Uterus (tissue), 4 donors: ENCODE measurements around the gene EPOP. TPM values are rescaled to one million over a fixed set of nuclear protein-coding genes. Genes with fewer than 3 reads are reported as not detected.

Experiments
- DNase-seq, 2 donors: peaks; one replicate each; pipeline ENCODE4 v3.0.0-alpha.2; 2019 to 2020
- H3K27ac ChIP-seq, 2 donors: fragments of 200-600 bp; sonication (generic); 1 replicate in 1 of 2; 2 replicates in 1 of 2; pipeline ENCODE4 v1.5.1; 2016 to 2018
- H3K27me3 ChIP-seq, 2 donors: fragments of 200-600 bp; sonication (generic); one replicate each; pipeline ENCODE4 v1.5.1; 2018 to 2019; ENCODE audit warnings: control low read depth in 1 of 2
- H3K36me3 ChIP-seq, 2 donors: fragments of 200-600 bp; sonication (generic); one replicate each; pipeline ENCODE4 v1.5.1; 2019; ENCODE audit warnings: control low read depth in 1 of 2
- H3K4me1 ChIP-seq, 2 donors: fragments of 200-600 bp; sonication (generic); one replicate each; pipeline ENCODE4 v1.5.1; 2018 to 2019; ENCODE audit warnings: control low read depth in 1 of 2
- H3K4me3 ChIP-seq, 2 donors: fragments of 200-600 bp; sonication (generic); 1 replicate in 1 of 2; 2 replicates in 1 of 2; pipeline ENCODE4 v1.5.1; 2018 to 2019; ENCODE audit warnings: mild to moderate bottlenecking in 1 of 2
- H3K9me3 ChIP-seq, 2 donors: fragments of 200-600 bp; sonication (generic); one replicate each; pipeline ENCODE4 v1.5.1; 2019; ENCODE audit warnings: control low read depth in 1 of 2
- CTCF ChIP-seq, 4 experiments: fragments of 200-600 bp in 2 of 4; fragments of 450-650 bp in 2 of 4; sonication (generic) in 2 of 4; IDR thresholded peaks; one replicate each; pipeline ENCODE4 v1.5.1; 2016 to 2019; ENCODE audit warnings: antibody characterized with exemption in 4 of 4, mild to moderate bottlenecking in 2 of 4, moderate library complexity in 1 of 4
- POLR2A ChIP-seq, 2 donors: fragments of 450-650 bp; IDR thresholded peaks; one replicate each; pipeline ENCODE4 v1.6.1; 2016; ENCODE audit warnings: antibody characterized with exemption in 2 of 2, mild to moderate bottlenecking in 1 of 2, moderate library complexity in 1 of 2
- intact Hi-C: fragments of 100-400 bp; cut with DNase I; formaldehyde crosslinking; loops from one replicate; pipeline ENCODE4 v1.15.1; 2023; ENCODE audit warnings: low total_unique reads
- total RNA-seq, 4 donors: library from RNA; depleted of rRNA in 3 of 4; stranded (reverse); fragments of >200 nt in 3 of 4; gene quantifications; one replicate each; pipeline versions ENCODE4 v1.1.0 to v1.2.4, GENCODE V29; 2014 to 2023
- donor health status: DM: yes; HTN: yes; CAD: no.

EPOP gene
- total RNA-seq, 4 donors from 2014 or later, result under 0.01 to 1.1 (median 1.0) TPM; not detected in 1

GRCh38 chr17:38685491-38685890 is 10.7 kb upstream of the EPOP start:
- H3K9me3 ChIP-seq, result no peaks in the 10 kb centered on the region
- TF ChIP-seq CTCF (IDR thresholded peaks at IDR 0.05), result no peak
- TF ChIP-seq POLR2A (IDR thresholded peaks at IDR 0.05), result no peak
- no peak overlapping the region for H3K27ac ChIP-seq
- intact Hi-C loops, result no loop called here
- H3K27me3 ChIP-seq, result no peaks in the 10 kb centered on the region
- H3K4me3 ChIP-seq, result no peak overlapping the region
- no peaks in the 10 kb centered on the region for H3K4me1 ChIP-seq
- H3K36me3 ChIP-seq, result no peaks in the 10 kb centered on the region
- DNase-seq, result no peak

GRCh38 chr17:38681096-38681495 is 6.3 kb upstream of the EPOP start:
- Histone ChIP-seq H3K36me3 (no peaks in the 10 kb centered on the region), H3K9me3 (no peaks in the 10 kb centered on the region), H3K4me1 (no peaks in the 10 kb centered on the region), H3K4me3 (no peak overlapping the region), H3K27ac (no peak overlapping the region), H3K27me3 (peaks cover 0 to 2% of the 10 kb centered on the region in 2 donors)
- intact Hi-C loops, result no loop called here
- no peak for TF ChIP-seq POLR2A (IDR thresholded peaks at IDR 0.05)
- TF ChIP-seq CTCF (IDR thresholded peaks at IDR 0.05), result no peak
- no peak for DNase-seq

- DNase-seq, result no peak
- no peak overlapping the region for H3K27ac ChIP-seq
- no peaks in the 10 kb centered on the region for H3K9me3 ChIP-seq
- peaks cover 0 to 33% of the 10 kb centered on the region in 2 donors for H3K27me3 ChIP-seq
- H3K36me3 ChIP-seq, result no peaks in the 10 kb centered on the region
- H3K4me3 ChIP-seq, result no peak overlapping the region
- H3K4me1 ChIP-seq, result peaks cover 0 to 12% of the 10 kb centered on the region in 2 donors
- no peak for TF ChIP-seq CTCF (IDR thresholded peaks at IDR 0.05)
- no peak for TF ChIP-seq POLR2A (IDR thresholded peaks at IDR 0.05)
- intact Hi-C loops, result loop anchor here (5.0 kb wide), 1 partner anchor 59 kb away; no protein-coding TSS in a partner anchor
Measured at GRCh38 chr17:38677819-38678218, 3.1 kb upstream of the EPOP start.

- H3K4me3 ChIP-seq, result no peak overlapping the region
- H3K27ac ChIP-seq, result peak overlapping the region in 1 of 2 donors; percentile 31
- H3K36me3 ChIP-seq, result no peaks in the 10 kb centered on the region
- H3K9me3 ChIP-seq, result no peaks in the 10 kb centered on the region
- intact Hi-C loops, result loop anchor here (5.0 kb wide), 1 partner anchor 60 kb away; no protein-coding TSS in a partner anchor
- peaks cover 0 to 12% of the 10 kb centered on the region in 2 donors for H3K4me1 ChIP-seq
- H3K27me3 ChIP-seq, result peaks cover 0 to 35% of the 10 kb centered on the region in 2 donors
- TF ChIP-seq POLR2A (IDR thresholded peaks at IDR 0.05) (no peak), CTCF (IDR thresholded peaks at IDR 0.05) (peak; percentile 88 to 97 (median 94))
- DNase-seq, result peak; percentile 80 to 86
Measured at GRCh38 chr17:38676706-38677504, 2.1 kb upstream of the EPOP start.

- intact Hi-C loops, result no loop called here
- H3K9me3 ChIP-seq, result no peaks in the 10 kb centered on the region
- peaks cover 0 to 12% of the 10 kb centered on the region in 2 donors for H3K4me1 ChIP-seq
- H3K27ac ChIP-seq, result no peak overlapping the region
- no peaks in the 10 kb centered on the region for H3K36me3 ChIP-seq
- TF ChIP-seq POLR2A (IDR thresholded peaks at IDR 0.05), result no peak
- TF ChIP-seq CTCF (IDR thresholded peaks at IDR 0.05), result no peak
- H3K27me3 ChIP-seq, result peaks cover 0 to 35% of the 10 kb centered on the region in 2 donors
- peak in 1 of 2 donors; percentile 22 for DNase-seq
- peak overlapping the region; percentile 6 to 35 for H3K4me3 ChIP-seq
Measured at GRCh38 chr17:38674014-38674748, 576 bp downstream of the EPOP start.
